Measurements from ENCODE around the gene PEAK3. TPM values are rescaled to one million over a fixed set of nuclear protein-coding genes. Genes with fewer than 3 reads are reported as not detected.

Gene PEAK3
- polyA plus RNA-seq, 1 experiment: not detected

- ChIA-PET POLR2A (no interaction called here), CTCF (interaction anchor here (0.7 to 1.5 kb wide), 2 partner anchors 8 to 64 kb away, joined by 3 to 4 read pairs; partner anchors contain the start of gene PEAK3)
- DNase-seq (ENCODE audit: low read depth): no peak
Measured at GRCh38 chr19:2290441-2291184, 8.6 kb upstream of the PEAK3 start.

GRCh38 chr19:2289714-2290435, 7.9 kb upstream of the PEAK3 start:
- Histone ChIP-seq H3K36me3 (ENCODE audit: control insufficient read depth, insufficient read depth, low read length) (no peaks in the 10 kb centered on the region), H3K27me3 (ENCODE audit: control insufficient read depth, insufficient read depth, low read length) (peaks cover 27% of the 10 kb centered on the region), H3K4me3 (ENCODE audit: low read depth, low read length) (peak overlapping the region; percentile 9)
- TF ChIP-seq, protein P1, sequence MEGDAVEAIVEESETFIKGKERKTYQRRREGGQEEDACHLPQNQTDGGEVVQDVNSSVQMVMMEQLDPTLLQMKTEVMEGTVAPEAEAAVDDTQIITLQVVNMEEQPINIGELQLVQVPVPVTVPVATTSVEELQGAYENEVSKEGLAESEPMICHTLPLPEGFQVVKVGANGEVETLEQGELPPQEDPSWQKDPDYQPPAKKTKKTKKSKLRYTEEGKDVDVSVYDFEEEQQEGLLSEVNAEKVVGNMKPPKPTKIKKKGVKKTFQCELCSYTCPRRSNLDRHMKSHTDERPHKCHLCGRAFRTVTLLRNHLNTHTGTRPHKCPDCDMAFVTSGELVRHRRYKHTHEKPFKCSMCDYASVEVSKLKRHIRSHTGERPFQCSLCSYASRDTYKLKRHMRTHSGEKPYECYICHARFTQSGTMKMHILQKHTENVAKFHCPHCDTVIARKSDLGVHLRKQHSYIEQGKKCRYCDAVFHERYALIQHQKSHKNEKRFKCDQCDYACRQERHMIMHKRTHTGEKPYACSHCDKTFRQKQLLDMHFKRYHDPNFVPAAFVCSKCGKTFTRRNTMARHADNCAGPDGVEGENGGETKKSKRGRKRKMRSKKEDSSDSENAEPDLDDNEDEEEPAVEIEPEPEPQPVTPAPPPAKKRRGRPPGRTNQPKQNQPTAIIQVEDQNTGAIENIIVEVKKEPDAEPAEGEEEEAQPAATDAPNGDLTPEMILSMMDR (IDR thresholded peaks at IDR 0.05; ENCODE audit: insufficient read depth, low read depth, low read length): no peak
- ChIA-PET POLR2A (no interaction called here), CTCF (interaction anchor here (1.0 to 5.3 kb wide), 4 partner anchors 15 to 134 kb away, joined by 3 to 34 read pairs (median 4); no protein-coding TSS in a partner anchor)
- no peak for DNase-seq (ENCODE audit: low read depth)

More at GRCh38 chr19:2290441-2291184, 8.6 kb upstream of the PEAK3 start:
- no peak overlapping the region for H3K4me3 ChIP-seq (ENCODE audit: low read depth, low read length)
- no peaks in the 10 kb centered on the region for H3K36me3 ChIP-seq (ENCODE audit: control insufficient read depth, insufficient read depth, low read length)
- peaks cover 27% of the 10 kb centered on the region for H3K27me3 ChIP-seq (ENCODE audit: control insufficient read depth, insufficient read depth, low read length)
- TF ChIP-seq, protein P1 (IDR thresholded peaks at IDR 0.05; ENCODE audit: insufficient read depth, low read depth, low read length): no peak

DNA sequence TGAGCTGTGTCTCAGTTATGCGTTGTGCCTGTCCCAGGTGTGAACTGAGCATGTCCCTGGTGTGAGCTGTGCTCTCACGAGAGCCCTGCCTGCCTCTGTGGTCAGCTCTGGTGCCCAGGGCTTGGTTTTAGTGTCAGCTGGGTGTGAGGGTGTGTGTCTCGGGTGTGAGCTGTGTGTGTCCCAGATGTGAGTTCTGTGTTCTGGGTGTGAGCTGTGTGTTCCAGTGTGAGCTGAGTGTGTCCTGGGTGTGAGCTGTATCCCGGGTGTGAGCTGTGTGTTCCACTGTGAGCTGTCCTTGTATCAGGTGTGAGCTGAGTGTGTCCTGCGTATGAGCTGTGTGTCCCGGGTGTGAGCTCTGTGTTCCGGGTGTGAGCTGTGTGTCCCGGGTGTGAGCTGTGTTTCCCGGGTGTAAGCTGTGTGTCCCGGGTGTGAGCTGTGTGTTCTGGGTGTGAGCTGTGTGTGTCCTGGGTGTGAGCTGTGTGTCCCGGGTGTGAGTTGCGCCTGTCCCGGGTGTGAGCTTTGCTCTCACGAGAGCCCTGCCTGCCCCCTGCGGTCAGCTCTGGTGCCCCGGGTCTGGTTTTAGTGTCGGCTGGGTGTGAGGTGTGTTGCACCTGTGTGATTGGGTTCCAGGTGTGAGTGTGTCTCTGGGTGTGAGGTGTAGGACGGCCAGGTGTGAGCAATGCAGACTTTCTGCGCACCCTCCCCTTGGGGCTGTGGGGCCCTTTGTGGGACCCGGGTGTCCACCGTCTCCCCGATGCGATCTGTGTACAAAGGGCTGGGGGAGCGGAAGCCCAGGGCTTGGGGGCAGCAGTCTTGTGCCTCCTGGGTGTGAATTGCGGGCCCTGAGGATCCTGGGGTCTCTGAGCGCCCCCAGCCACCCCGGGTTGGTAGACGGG, 7.1 kb upstream of the PEAK3 start:
- no peaks in the 10 kb centered on the region for H3K36me3 ChIP-seq (ENCODE audit: control insufficient read depth, insufficient read depth, low read length)
- H3K4me3 ChIP-seq (ENCODE audit: low read depth, low read length): no peak overlapping the region
- TF ChIP-seq, protein P1 (IDR thresholded peaks at IDR 0.05; ENCODE audit: insufficient read depth, low read depth, low read length): no peak
- POLR2A ChIA-PET: no interaction called here
- CTCF ChIA-PET: interaction anchor here (0.7 to 5.3 kb wide), 5 partner anchors 14 to 133 kb away, joined by 3 to 34 read pairs (median 4); no protein-coding TSS in a partner anchor
- peaks cover 27% of the 10 kb centered on the region for H3K27me3 ChIP-seq (ENCODE audit: control insufficient read depth, insufficient read depth, low read length)
- DNase-seq (ENCODE audit: low read depth): no peak

GRCh38 chr19:2288338-2288817, 6.4 kb upstream of the PEAK3 start:
- Histone ChIP-seq H3K36me3 (ENCODE audit: control insufficient read depth, insufficient read depth, low read length) (no peaks in the 10 kb centered on the region), H3K27me3 (ENCODE audit: control insufficient read depth, insufficient read depth, low read length) (peaks cover 27% of the 10 kb centered on the region), H3K4me3 (ENCODE audit: low read depth, low read length) (no peak overlapping the region)
- TF ChIP-seq, protein P1 (IDR thresholded peaks at IDR 0.05; ENCODE audit: insufficient read depth, low read depth, low read length): no peak
- CTCF ChIA-PET: interaction anchor here (0.7 to 5.3 kb wide), 3 partner anchors 14 to 45 kb away, joined by 3 to 34 read pairs (median 4); no protein-coding TSS in a partner anchor
- POLR2A ChIA-PET: no interaction called here
- DNase-seq (ENCODE audit: low read depth): no peak

Measured in BJ (cell line).